Right renal cortex interstitium (tissue), 3 donors: ENCODE measurements around the gene SLC35A5. TPM values are rescaled to one million over a fixed set of nuclear protein-coding genes. Genes with fewer than 3 reads are reported as not detected.

Source experiments
- DNase-seq, 3 donors: peaks; one replicate each; pipeline ENCODE4 v3.0.0-alpha.2; 2013; ENCODE audit warnings: low read depth in 3 of 3, low spot score in 2 of 3
- polyA plus RNA-seq, 3 donors: library from polyadenylated mRNA; unstranded; fragments of 120-200 nt; gene quantifications; one replicate each; pipeline ENCODE4 v1.2.1, GENCODE V29; 2013; ENCODE audit not compliant: insufficient read length in 3 of 3

The SLC35A5 gene
- polyA plus RNA-seq, 3 donors: 69.9 to 77.5 (median 74.0) TPM

DNA sequence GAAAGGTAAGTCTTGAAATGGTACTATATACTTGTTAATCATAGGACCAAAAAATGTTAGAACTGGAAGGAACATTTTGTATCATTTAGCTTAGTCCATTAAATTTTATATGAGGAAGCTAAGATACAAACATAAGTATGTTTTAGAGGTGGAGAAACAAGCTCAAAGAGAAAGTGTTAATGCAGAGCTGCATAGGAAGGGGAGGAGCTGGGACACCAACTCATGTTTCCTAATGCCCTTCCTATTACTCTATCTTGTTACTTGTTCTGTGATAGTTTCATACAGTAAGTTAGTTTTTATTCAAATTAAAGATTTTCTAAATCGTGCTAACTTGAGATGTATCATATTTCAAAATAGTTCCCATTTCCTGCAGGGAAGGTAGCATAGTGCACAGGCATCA is 7.4 kb downstream of the SLC35A5 start:
- DNase-seq: no peak

GRCh38 chr3:112572701-112573100 is 10.9 kb downstream of the SLC35A5 start:
- DNase-seq: no peak

- DNase-seq: no peak
Measured at GRCh38 chr3:112579232-112579631, 17.4 kb downstream of the SLC35A5 start.

DNA sequence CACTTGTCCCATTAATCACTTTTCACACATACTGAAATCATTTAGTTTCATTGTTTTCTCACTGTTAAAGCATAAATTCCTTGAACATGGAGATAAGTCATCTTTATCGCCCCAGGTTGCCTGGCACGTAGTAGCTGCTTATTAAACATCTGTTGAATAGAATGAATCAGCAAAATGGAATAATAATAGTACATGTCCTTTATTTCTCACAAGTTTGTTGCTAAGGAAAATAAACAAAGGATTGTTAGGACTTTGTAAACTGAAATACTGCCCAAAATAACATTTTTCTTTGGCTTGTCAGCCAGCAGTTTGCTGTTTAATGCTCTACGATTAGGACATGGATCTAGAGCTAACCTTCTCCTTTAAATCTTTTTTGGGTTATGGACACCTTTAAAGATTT is 17.9 kb downstream of the SLC35A5 start:
- DNase-seq: no peak

DNA sequence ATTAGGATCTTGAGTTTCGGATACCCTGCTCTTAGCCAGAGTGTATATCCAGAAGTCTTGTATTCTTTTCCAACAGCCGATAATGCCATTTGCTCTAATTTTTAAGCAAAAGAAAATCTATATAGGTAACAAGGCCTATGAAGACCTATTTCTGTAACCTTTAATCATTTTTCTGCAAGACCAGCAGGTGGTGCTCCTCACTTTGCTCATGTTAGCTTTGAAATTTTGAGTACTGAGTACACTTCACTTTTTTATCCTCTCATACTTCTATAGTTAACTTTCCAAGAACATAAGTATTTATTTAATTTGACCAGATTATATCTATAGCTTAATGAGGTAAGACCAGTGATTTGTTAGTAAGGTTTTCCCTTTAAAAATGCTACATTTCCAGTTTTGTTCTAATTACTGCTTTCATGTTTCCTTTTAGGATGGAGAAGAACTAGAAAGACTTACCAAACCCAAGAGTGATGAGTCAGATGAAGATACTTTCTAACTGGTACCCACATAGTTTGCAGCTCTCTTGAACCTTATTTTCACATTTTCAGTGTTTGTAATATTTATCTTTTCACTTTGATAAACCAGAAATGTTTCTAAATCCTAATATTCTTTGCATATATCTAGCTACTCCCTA is 20.5 kb downstream of the SLC35A5 start:
- DNase-seq: peak in 2 of 3 donors; percentile 36 to 41

DNA sequence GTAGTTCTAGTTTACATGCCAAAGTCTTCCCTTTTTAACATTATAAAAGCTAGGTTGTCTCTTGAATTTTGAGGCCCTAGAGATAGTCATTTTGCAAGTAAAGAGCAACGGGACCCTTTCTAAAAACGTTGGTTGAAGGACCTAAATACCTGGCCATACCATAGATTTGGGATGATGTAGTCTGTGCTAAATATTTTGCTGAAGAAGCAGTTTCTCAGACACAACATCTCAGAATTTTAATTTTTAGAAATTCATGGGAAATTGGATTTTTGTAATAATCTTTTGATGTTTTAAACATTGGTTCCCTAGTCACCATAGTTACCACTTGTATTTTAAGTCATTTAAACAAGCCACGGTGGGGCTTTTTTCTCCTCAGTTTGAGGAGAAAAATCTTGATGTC is 21.3 kb downstream of the SLC35A5 start:
- no peak for DNase-seq

DNA sequence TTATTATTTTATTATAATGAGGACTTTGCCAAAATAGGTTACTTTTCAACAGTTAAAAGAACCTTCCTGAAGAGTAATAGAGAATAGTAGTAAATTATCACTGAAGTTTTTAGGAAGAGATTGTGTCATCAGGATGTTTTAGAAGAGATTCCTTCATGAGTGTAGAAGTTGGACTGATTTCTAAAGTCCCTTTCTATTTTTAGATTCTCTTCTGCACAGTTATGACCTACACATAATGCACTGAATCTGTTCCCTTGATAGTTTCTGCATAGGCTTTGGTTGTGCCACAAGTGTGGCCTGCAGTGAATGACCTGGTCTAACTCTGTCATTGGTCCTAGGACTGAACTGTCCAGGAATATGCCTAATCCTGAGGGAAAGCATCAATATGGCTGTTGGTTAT is 23.9 kb downstream of the SLC35A5 start:
- DNase-seq: no peak

- DNase-seq: no peak
Measured at GRCh38 chr3:112587336-112587735, 25.5 kb downstream of the SLC35A5 start.

DNA sequence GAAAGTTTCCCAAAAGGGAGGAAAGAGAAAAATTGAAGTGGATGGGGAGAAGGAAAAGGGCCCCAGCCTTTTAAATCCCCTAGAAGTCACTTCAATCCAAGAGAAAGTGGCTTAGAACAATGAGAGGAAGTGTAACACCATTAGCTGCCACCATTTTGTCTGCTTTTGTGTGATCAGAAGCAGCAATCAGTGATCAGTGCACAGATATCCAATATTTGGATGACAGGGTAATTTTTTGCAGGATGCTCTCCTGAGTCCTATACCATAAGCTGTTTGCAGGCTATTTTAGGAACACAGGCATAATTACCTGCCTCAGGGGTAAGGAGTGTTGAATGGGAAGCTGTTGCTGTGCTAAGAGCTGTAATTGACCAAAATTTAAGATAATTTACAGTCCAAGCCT is 31.4 kb downstream of the SLC35A5 start:
- DNase-seq: no peak

DNA sequence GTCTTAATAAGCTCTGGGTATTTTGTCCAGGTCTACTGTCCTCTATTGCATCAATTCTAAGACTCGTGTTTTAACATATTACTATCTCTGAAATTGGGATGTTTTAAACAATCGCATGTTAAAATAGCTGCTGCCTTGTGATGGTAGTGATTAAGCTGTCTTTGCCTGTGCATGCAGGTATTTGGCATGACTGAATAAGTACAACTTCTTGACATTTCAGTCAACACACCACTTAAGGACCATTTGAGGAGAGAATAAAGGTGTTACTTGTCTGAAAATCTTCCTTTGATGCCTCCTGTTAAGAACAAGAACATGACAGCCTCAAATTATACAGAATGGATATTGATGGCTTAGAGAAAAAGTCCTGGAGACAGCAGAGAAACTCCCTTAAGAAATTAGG is 33.0 kb downstream of the SLC35A5 start:
- DNase-seq: no peak

DNA sequence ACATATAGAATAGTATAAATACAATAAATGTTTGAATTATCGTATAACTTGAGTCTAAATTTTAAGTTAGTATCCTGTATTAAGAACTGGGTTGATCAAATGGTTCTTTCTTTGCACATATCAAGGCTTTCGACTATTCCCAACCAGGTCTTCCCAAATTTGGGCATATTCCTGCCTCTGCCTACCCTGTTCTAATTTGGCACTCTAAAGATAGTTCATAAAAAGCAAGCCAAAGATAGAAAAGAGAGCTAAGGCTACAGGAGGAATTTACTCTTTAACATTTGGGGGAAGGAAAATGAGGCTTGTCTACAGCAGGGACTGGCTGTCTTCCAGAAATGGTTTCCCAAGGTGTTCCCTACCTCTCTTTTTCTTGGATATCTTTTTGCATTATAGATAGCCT is 36.1 kb downstream of the SLC35A5 start:
- no peak for DNase-seq

DNA sequence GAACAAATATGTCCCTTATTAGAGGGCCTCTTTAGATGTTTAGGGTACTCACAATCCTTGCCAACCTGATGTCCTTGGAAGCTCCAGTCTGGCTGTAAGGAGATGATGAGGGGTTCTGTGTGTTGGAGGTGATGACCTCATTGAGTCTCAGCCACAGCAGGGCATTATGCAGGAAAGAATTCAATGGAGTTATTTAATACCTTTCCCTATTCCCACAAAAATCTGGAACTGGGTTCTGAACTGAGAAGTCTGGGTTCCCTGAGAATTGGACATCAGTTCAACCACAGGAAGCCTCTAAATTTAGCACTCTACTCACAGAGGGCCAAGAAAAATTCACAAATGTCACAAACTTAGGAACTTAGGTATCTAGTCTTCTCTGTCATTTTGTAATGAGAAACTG is 36.9 kb downstream of the SLC35A5 start:
- no peak for DNase-seq

GRCh38 chr3:112602217-112602838 is 40.5 kb downstream of the SLC35A5 start:
- DNase-seq: no peak

DNA sequence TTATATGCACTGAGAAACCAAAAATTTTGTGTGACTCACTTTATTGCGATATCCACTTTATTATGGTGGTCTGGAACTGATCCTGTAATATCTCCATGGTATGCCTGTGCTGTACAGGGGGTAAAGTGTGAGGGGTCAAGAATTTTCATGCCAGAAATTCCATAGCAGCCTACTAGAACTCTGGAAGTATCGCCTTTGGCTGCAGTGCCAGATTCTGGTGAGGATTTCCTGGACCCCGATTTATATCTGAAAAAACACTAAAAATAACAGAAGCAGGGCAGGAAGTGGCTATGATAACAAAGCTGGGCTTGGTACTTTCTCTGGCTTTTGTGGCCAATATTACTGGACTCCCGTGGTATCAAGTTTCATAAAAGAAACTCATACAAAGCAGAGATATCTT is 42.7 kb downstream of the SLC35A5 start:
- no peak for DNase-seq

DNA sequence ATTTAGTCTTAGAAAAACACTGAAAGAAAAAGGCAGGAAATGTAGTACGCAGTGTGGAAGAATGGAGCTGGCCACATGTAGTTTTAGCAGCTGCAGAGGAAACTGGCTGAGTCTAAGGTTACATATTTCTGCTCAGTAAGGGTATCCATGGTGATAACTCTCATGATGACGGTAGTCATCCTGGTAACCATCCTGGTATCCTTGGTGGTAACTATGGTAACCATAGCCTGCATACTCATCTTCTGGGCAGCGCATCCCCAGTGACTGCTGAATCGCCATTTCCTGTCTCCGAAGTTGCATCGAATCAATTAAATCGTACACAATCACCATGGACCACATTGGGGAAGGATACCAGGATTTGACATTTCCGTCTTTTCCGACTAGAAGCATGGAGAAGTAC is 43.4 kb downstream of the SLC35A5 start:
- no peak for DNase-seq

- DNase-seq: no peak
Measured at GRCh38 chr3:112606098-112606497, 44.3 kb downstream of the SLC35A5 start.

GRCh38 chr3:112607863-112608262 is 46.0 kb downstream of the SLC35A5 start:
- no peak for DNase-seq

DNA sequence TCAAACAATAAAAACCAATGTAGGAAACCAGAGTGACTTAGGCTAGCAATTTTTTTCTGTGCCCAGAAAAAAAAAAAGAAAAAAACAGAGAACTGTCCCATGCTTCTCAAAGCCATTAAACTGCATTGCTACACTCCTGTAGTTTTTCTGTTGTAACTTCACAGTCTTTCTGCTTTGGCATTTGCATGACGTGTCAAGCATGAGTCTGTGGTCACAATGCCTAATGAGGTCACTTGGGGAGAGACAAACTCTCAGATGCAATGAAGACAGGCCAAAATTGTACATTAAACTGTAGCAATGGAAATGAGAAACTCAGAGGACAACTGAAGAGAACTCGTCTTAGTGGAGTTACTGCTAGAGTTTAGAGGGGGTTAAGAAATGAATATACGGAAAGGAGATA is 48.3 kb downstream of the SLC35A5 start:
- DNase-seq: no peak

DNA sequence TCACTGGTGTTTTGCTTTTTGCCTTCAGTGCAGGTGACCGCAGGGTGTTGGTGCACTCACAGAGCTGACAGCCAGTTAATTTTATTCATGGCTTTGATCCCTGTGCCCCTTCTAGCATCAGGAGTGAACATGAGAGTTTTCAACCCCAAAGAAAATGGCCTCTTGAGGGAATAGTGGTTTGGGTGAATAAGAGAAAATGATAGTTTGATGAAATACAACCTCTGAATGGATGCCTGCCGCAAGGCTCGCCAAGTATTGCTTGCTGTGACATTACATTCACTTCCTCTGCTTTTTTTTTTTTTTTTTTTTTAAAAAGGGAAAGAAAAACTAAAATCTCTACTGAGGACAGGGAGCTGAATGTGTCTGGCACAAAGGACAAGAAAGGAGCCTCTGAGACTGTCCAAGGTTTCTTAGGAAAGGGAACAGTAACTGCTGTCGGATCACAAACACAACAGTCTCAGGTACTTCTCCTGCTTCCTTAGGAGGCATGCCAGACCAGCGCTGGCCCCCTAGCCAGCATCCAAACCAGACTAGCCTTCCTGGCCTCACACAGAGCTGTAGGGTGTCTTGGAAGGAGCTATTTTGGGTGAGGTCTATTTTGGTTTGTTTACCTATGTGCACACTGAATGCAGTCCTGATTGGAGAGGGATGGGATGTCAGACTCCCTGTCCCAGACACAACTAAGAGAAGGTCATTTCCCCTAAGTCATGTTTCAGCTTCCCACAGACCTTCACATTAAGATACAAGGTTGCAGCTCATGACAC is 50.1 kb downstream of the SLC35A5 start:
- DNase-seq: no peak

GRCh38 chr3:112615989-112616731 is 54.3 kb downstream of the SLC35A5 start:
- no peak for DNase-seq

GRCh38 chr3:112617285-112617684 is 55.4 kb downstream of the SLC35A5 start:
- DNase-seq: no peak
